Transverse colon (tissue), 4 donors: Measurements from ENCODE around the gene MTMR1. TPM values are rescaled to one million over a fixed set of nuclear protein-coding genes. Genes with fewer than 3 reads are reported as not detected.

Experiments
- DNase-seq: peaks from one replicate; pipeline ENCODE4 v3.0.0-alpha.2; 2019
- H3K27ac ChIP-seq, 4 donors: fragments of 200-600 bp; sonication (generic); 2 replicates each; pipeline ENCODE4 v1.5.1; 2016 to 2018; ENCODE audit warnings: inconsistent platforms in 4 of 4
- H3K27me3 ChIP-seq: fragments of 200-600 bp; sonication (generic); 2 replicates; pipeline ENCODE4 v1.5.1; 2017; ENCODE audit warnings: inconsistent platforms
- H3K36me3 ChIP-seq, 4 donors: fragments of 200-600 bp; sonication (generic); 2 replicates each; pipeline ENCODE4 v1.5.1; 2017 to 2019; ENCODE audit warnings: inconsistent platforms in 4 of 4
- H3K4me1 ChIP-seq, 4 donors: fragments of 200-600 bp; sonication (generic); 2 replicates each; pipeline ENCODE4 v1.5.1; 2017 to 2020; ENCODE audit warnings: inconsistent platforms in 4 of 4
- H3K4me3 ChIP-seq, 4 donors: fragments of 200-600 bp; sonication (generic); 1 replicate in 1 of 4; 2 replicates in 3 of 4; pipeline versions ENCODE4 v1.5.1 to v1.6.1; 2017 to 2019; ENCODE audit warnings: inconsistent platforms in 4 of 4
- H3K9me3 ChIP-seq, 2 donors: fragments of 200-600 bp; sonication (generic); 2 replicates each; pipeline ENCODE4 v1.5.1; 2017 to 2019; ENCODE audit warnings: inconsistent platforms in 2 of 2
- CTCF ChIP-seq, 5 experiments: fragments of 200-600 bp in 3 of 5; fragments of 450-650 bp in 2 of 5; sonication (generic) in 3 of 5; IDR thresholded peaks; 1 replicate in 2 of 5; 2 replicates in 3 of 5; pipeline ENCODE4 v1.5.1; 2016 to 2017; ENCODE audit warnings: antibody characterized with exemption in 5 of 5, inconsistent platforms in 3 of 5, mild to moderate bottlenecking in 2 of 5, moderate library complexity in 1 of 5
- EP300 ChIP-seq: sonication (generic); formaldehyde crosslinking; IDR thresholded peaks from one replicate; pipeline ENCODE4 v1.6.1; 2017; ENCODE audit warnings: antibody characterized with exemption, low read depth
- POLR2A ChIP-seq: fragments of 450-650 bp; IDR thresholded peaks from one replicate; pipeline ENCODE4 v1.6.1; 2016; ENCODE audit warnings: antibody characterized with exemption, mild to moderate bottlenecking, moderate library complexity
- POLR2AphosphoS5 ChIP-seq, 3 donors: sonication (generic); formaldehyde crosslinking; IDR thresholded peaks; one replicate each; pipeline ENCODE4 v1.6.1; 2016; ENCODE audit warnings: antibody characterized with exemption in 3 of 3
- WGBS, 2 donors: methylation state at CpG; one replicate each; pipeline ENCODE4 v1.1.5; 2018; ENCODE audit warnings: low coverage in 1 of 2; 5-methylcytosine and 5-hydroxymethylcytosine counted together
- in situ Hi-C, 4 donors: fragments of 200-750 bp; cut with MboI; loops; one replicate each; pipeline versions ENCODE4 v1.15.0 to v1.15.1; 2017; ENCODE audit warnings: low sequenced_read_pairs in 3 of 4, low pct_ligation_motif_present in 1 of 4, low pct_unique_long_range_greater_than_20kb in 1 of 4
- intact Hi-C: fragments of 100-400 bp; cut with DNase I; formaldehyde crosslinking; loops from one replicate; pipeline ENCODE4 v1.15.1; 2023; ENCODE audit warnings: low total_unique reads
- total RNA-seq, 4 donors: library from RNA; depleted of rRNA; stranded (reverse); fragments of >200 nt; gene quantifications; one replicate each; pipeline ENCODE4 v1.1.0, GENCODE V29; 2016

Gene MTMR1
- total RNA-seq, 4 donors from 2014 or later, result 14.6 to 25.5 (median 21.1) TPM

GRCh38 chrX:150792949-150793527 lies 99.8 kb downstream of the MTMR1 start:
- Histone ChIP-seq H3K4me3 (no peak overlapping the region), H3K4me1 (no peaks in the 10 kb centered on the region), H3K27me3 (no peaks in the 10 kb centered on the region), H3K27ac (no peak overlapping the region), H3K36me3 (no peaks in the 10 kb centered on the region), H3K9me3 (no peaks in the 10 kb centered on the region)
- WGBS, 2 donors, result 51% methylated on average over 5 of the region's 5 CpGs; no CpG with 5 or more reads in 1 of the 2 donors
- in situ Hi-C loops, result loop anchor here in 2 of 4 donors (25.0 kb wide), 2 partner anchors 194 to 294 kb away; partner anchors contain the start of gene HMGB3 (in 1 of the 2)
- intact Hi-C loops, result no loop called here
- no peak for DNase-seq
- no peak for TF ChIP-seq EP300
- TF ChIP-seq CTCF (IDR thresholded peaks at IDR 0.05), result no peak
- TF ChIP-seq POLR2A, result no peak
- TF ChIP-seq POLR2AphosphoS5 (IDR thresholded peaks at IDR 0.05), result no peak

GRCh38 chrX:150805736-150806135 lies 112.5 kb downstream of the MTMR1 start:
- no peak overlapping the region for H3K4me3 ChIP-seq
- in situ Hi-C loops, result no loop called here
- H3K9me3 ChIP-seq, result no peaks in the 10 kb centered on the region
- WGBS, 2 donors, result 98% methylated on average over 2 of the region's 2 CpGs; no CpG with 5 or more reads in 1 of the 2 donors
- intact Hi-C loops, result no loop called here
- H3K36me3 ChIP-seq, result no peaks in the 10 kb centered on the region
- no peak for TF ChIP-seq CTCF (IDR thresholded peaks at IDR 0.05)
- TF ChIP-seq POLR2AphosphoS5 (IDR thresholded peaks at IDR 0.05), result no peak
- no peak for TF ChIP-seq POLR2A
- TF ChIP-seq EP300, result no peak
- no peaks in the 10 kb centered on the region for H3K4me1 ChIP-seq
- H3K27ac ChIP-seq, result no peak overlapping the region
- H3K27me3 ChIP-seq, result no peaks in the 10 kb centered on the region
- DNase-seq, result no peak

DNA sequence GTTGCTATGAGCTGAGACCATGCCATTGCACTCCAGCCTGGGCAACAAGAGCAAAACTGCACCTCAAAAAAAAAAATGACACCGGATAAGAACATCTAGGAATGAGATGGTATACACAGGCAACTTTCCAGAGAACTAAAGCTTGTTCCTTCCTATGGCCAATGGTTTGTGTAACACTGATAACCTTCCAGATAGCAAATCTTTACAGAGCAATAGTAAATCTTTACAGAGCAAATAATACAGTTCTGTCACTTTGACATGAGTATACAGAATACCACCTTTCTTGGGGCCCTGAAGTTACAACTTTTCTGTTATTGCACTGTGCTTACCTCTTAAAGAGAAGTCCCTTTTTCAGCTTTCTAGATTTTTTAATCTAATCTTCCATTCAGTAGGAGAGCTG lies 113.6 kb downstream of the MTMR1 start:
- no peaks in the 10 kb centered on the region for H3K9me3 ChIP-seq
- H3K36me3 ChIP-seq, result no peaks in the 10 kb centered on the region
- H3K27ac ChIP-seq, result no peak overlapping the region
- no peak overlapping the region for H3K4me3 ChIP-seq
- intact Hi-C loops, result no loop called here
- DNase-seq, result no peak
- no peaks in the 10 kb centered on the region for H3K4me1 ChIP-seq
- TF ChIP-seq POLR2A (no peak), EP300 (no peak), CTCF (IDR thresholded peaks at IDR 0.05) (no peak), POLR2AphosphoS5 (IDR thresholded peaks at IDR 0.05) (no peak)
- H3K27me3 ChIP-seq, result no peaks in the 10 kb centered on the region
- in situ Hi-C loops, result no loop called here
- WGBS, 2 donors, result 58% methylated on average over 1 of the region's 1 CpG; no CpG with 5 or more reads in 1 of the 2 donors

GRCh38 chrX:150813922-150814321 lies 120.7 kb downstream of the MTMR1 start:
- DNase-seq, result no peak
- Histone ChIP-seq H3K4me3 (no peak overlapping the region), H3K27ac (no peak overlapping the region), H3K27me3 (no peaks in the 10 kb centered on the region), H3K4me1 (no peaks in the 10 kb centered on the region), H3K9me3 (no peaks in the 10 kb centered on the region), H3K36me3 (no peaks in the 10 kb centered on the region)
- WGBS, 2 donors, result 20 to 78% methylated on average over 1 to 5 of the region's 5 CpGs
- no peak for TF ChIP-seq CTCF (IDR thresholded peaks at IDR 0.05)
- TF ChIP-seq POLR2A, result no peak
- no peak for TF ChIP-seq POLR2AphosphoS5 (IDR thresholded peaks at IDR 0.05)
- no peak for TF ChIP-seq EP300
- in situ Hi-C loops, result no loop called here
- intact Hi-C loops, result no loop called here

Other genes with a start within 250 kb of the MTMR1 start
- 10 to 100 TPM; 12.7 to 73.2 (median 44.7) TPM for gene MTM1, start 124.8 kb upstream of the MTMR1 start, total RNA-seq
- gene CD99L2, start 205.3 kb downstream of the MTMR1 start, total RNA-seq, result 10 to 100 TPM; 12.3 to 22.4 (median 16.5) TPM